Spleen (tissue), 11 donors: ENCODE results near the gene LEMD3. TPM values are rescaled to one million over a fixed set of nuclear protein-coding genes. Genes with fewer than 3 reads are reported as not detected.

Source experiments
- DNase-seq: peaks from one replicate; pipeline ENCODE4 v3.0.0-alpha.2; 2020
- H3K27ac ChIP-seq, 8 donors: fragments of 200-600 bp; sonication (generic) in 7 of 8; 1 replicate in 4 of 8; 2 replicates in 4 of 8; pipeline versions ENCODE4 v1.5.0 to v1.8.0; 2016 to 2021; ENCODE audit warnings: inconsistent platforms in 4 of 8, mild to moderate bottlenecking in 4 of 8, moderate library complexity in 1 of 8
- H3K27me3 ChIP-seq, 7 donors: fragments of 200-600 bp; sonication (generic) in 6 of 7; replicated peaks in 1 of 7; 1 replicate in 4 of 7; 2 replicates in 3 of 7; pipeline versions ENCODE4 v1.5.0 to v1.8.0; 2016 to 2021; ENCODE audit warnings: inconsistent platforms in 3 of 7, mild to moderate bottlenecking in 1 of 7
- H3K36me3 ChIP-seq, 6 donors: fragments of 200-600 bp; sonication (generic) in 5 of 6; 1 replicate in 4 of 6; 2 replicates in 2 of 6; pipeline versions ENCODE4 v1.5.0 to v1.8.0; 2016 to 2021; ENCODE audit warnings: inconsistent platforms in 2 of 6
- H3K4me1 ChIP-seq, 6 donors: fragments of 200-600 bp; sonication (generic) in 5 of 6; 1 replicate in 3 of 6; 2 replicates in 3 of 6; pipeline versions ENCODE4 v1.5.0 to v1.8.0; 2016 to 2021; ENCODE audit warnings: inconsistent platforms in 3 of 6
- H3K4me3 ChIP-seq, 8 donors: fragments of 200-600 bp; sonication (generic) in 7 of 8; 1 replicate in 4 of 8; 2 replicates in 4 of 8; pipeline versions ENCODE4 v1.5.0 to v1.8.0; 2016 to 2021; ENCODE audit warnings: inconsistent platforms in 4 of 8, mild to moderate bottlenecking in 4 of 8, moderate library complexity in 2 of 8
- H3K9me3 ChIP-seq, 8 donors: fragments of 200-600 bp; sonication (generic) in 7 of 8; 1 replicate in 4 of 8; 2 replicates in 4 of 8; pipeline versions ENCODE4 v1.5.0 to v1.8.0; 2016 to 2021; ENCODE audit warnings: inconsistent platforms in 4 of 8
- POLR2A ChIP-seq, 3 donors: fragments of 450-650 bp; IDR thresholded peaks; one replicate each; pipeline ENCODE4 v1.5.1; 2017; ENCODE audit warnings: antibody characterized with exemption in 3 of 3, mild to moderate bottlenecking in 1 of 3
- POLR2AphosphoS5 ChIP-seq, 3 donors: sonication (generic); formaldehyde crosslinking; IDR thresholded peaks; one replicate each; pipeline ENCODE4 v1.5.1; 2017; ENCODE audit warnings: antibody characterized with exemption in 3 of 3
- WGBS, 5 donors: extraction: QIAGEN DNeasy Blood & Tissue Kit in 3 of 5; methylation state at CpG; one replicate each; pipeline versions ENCODE4 v1.1.5 to v1.1.7; 2013 to 2018; 5-methylcytosine and 5-hydroxymethylcytosine counted together
- intact Hi-C: fragments of 100-400 bp; cut with DNase I; formaldehyde crosslinking; loops from one replicate; pipeline ENCODE4 v1.15.0; 2023; ENCODE audit warnings: low total_unique reads
- polyA plus RNA-seq, 3 donors: library from polyadenylated mRNA; stranded (reverse); fragments of 200-250 nt; gene quantifications; one replicate each; pipeline ENCODE4 v1.2.1, GENCODE V29; 2013
- total RNA-seq, 7 donors: library from RNA; depleted of rRNA in 3 of 7; stranded (reverse); fragments of >200 nt in 3 of 7; fragmentation: NEBNext Ultra II Directional in 4 of 7; extraction: Animal tissue kit (Norgen Biotek cat#: 25700) in 4 of 7; gene quantifications; one replicate each; pipeline versions ENCODE4 v1.1.0 to v1.2.1, GENCODE V29; 2016 to 2021
- TF ChIP-seq, protein P1 (sequence below), 11 experiments: fragments of 200-600 bp in 7 of 11; fragments of 450-650 bp in 4 of 11; sonication (generic) in 4 of 11; IDR thresholded peaks in 8 of 11; conservative IDR thresholded peaks in 3 of 11; 1 replicate in 7 of 11; 2 replicates in 4 of 11; pipeline versions ENCODE4 v1.4.0 to v1.8.0; 2016 to 2021; ENCODE audit warnings: antibody characterized with exemption in 11 of 11, inconsistent platforms in 4 of 11, mild to moderate bottlenecking in 1 of 11
- donor health status: healthy with polysubstance abuse.
- donor health status: DM: no; HTN: no; CAD: no; lungs with moderate emphysema.
- donor health status: DM: no; HTN: no; CAD: no.
- donor health status: Bipolar disorder and iron deficiency.
- donor health status: healthy.
- donor health status: DM: no; HTN: no; CAD: no.
- donor health status: DM: yes; HTN: yes; CAD: no.

Gene LEMD3
- total and polyA plus RNA-seq, 10 donors: 9.6 to 58.9 (median 41.1) TPM

DNA sequence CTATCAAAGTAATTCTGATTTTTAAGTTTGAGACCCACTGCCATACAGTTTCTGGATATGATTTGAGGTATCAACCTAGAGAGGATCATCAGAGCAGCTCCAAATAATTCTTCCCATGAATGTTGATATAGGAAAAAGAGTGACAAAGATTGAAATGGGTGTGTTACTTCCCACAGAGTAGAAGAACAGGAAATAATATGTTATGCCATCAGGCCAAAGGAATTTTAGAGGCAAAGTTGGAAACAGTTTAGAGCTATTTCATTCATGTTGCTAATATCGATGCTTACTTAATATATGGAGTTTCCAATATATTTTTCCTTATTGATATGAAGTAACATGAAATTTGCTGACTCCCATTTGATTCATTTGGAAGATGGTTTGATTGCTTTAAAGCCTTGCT is 100.2 kb downstream of the LEMD3 start:
- Histone ChIP-seq H3K27ac (no peak overlapping the region), H3K9me3 (no peaks in the 10 kb centered on the region), H3K36me3 (no peaks in the 10 kb centered on the region), H3K4me1 (no peaks in the 10 kb centered on the region), H3K27me3 (peaks cover 0 to 7% (median 0%) of the 10 kb centered on the region in 7 donors), H3K4me3 (no peak overlapping the region)
- WGBS, 5 donors: 49 to 74% (median 66%) methylated on average over 1 of the region's 1 CpG
- intact Hi-C loops: no loop called here
- no peak for DNase-seq
- TF ChIP-seq POLR2AphosphoS5 (IDR thresholded peaks at IDR 0.05): no peak
- TF ChIP-seq POLR2A (IDR thresholded peaks at IDR 0.05): no peak
- TF ChIP-seq, protein P1, sequence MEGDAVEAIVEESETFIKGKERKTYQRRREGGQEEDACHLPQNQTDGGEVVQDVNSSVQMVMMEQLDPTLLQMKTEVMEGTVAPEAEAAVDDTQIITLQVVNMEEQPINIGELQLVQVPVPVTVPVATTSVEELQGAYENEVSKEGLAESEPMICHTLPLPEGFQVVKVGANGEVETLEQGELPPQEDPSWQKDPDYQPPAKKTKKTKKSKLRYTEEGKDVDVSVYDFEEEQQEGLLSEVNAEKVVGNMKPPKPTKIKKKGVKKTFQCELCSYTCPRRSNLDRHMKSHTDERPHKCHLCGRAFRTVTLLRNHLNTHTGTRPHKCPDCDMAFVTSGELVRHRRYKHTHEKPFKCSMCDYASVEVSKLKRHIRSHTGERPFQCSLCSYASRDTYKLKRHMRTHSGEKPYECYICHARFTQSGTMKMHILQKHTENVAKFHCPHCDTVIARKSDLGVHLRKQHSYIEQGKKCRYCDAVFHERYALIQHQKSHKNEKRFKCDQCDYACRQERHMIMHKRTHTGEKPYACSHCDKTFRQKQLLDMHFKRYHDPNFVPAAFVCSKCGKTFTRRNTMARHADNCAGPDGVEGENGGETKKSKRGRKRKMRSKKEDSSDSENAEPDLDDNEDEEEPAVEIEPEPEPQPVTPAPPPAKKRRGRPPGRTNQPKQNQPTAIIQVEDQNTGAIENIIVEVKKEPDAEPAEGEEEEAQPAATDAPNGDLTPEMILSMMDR (IDR thresholded peaks at IDR 0.05 in 8 of 11, conservative IDR thresholded peaks at IDR 0.05 in 3 of 11): no peak

DNA sequence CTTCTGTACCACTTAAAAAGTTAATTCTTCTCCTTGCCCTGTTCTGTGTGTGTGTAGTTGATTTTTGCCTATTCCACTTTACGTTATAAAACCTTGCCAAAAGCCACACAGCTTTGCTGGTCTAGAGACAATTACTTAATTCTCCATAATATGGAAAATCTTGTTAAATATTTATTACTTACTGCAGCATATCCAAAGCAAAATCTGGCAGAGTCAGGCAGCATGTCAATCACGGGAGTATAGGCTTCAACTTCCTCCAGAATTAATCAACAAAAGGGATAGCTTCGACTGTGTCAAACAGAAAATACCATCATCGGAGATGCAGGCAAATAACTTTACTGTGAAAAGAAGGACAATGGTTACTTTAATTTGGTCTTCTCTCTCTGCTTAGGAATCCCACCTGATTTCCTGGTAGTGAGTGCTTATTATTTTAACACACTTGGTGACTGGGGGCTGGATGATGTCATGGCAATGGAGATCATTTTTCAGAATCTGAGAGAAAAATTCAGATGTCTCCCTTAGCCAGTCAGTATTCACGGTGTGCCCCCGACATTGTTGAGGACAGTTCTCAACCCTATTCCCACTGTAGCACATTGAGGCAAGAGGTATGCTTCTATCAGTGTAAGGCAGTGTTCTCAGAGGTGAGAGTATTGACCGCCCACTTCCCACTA is 105.4 kb downstream of the LEMD3 start:
- intact Hi-C loops: no loop called here
- Histone ChIP-seq H3K9me3 (no peaks in the 10 kb centered on the region), H3K27me3 (peaks cover 0 to 33% (median 11%) of the 10 kb centered on the region in 7 donors), H3K4me3 (no peak overlapping the region), H3K4me1 (peaks cover 0 to 32% (median 17%) of the 10 kb centered on the region in 6 donors), H3K27ac (no peak overlapping the region), H3K36me3 (no peaks in the 10 kb centered on the region)
- TF ChIP-seq POLR2AphosphoS5 (IDR thresholded peaks at IDR 0.05) (no peak), POLR2A (IDR thresholded peaks at IDR 0.05) (no peak)
- TF ChIP-seq, protein P1 (IDR thresholded peaks at IDR 0.05 in 8 of 11, conservative IDR thresholded peaks at IDR 0.05 in 3 of 11): no peak
- WGBS, 5 donors: 87 to 94% (median 88%) methylated on average over 6 to 7 of the region's 7 CpGs
- no peak for DNase-seq

DNA sequence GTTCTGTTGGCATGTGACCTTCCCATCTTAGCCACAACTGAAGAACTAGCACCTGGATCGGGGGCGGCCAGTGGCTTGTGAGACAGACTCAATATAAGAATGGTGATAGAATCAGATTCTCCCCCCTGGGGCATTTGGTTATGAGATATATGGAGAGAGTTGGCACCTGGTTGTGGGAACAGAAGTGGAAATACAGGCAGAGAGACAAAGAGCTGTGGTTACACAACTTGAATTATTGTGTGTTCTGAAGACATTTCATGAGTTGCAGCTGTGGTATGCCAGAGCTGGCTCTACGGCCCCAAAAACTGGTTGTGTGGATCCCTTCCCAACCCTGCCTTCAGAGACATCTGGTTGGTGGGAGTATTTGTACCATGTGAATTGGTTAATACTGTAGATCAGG is 106.2 kb downstream of the LEMD3 start:
- Histone ChIP-seq H3K9me3 (no peaks in the 10 kb centered on the region), H3K27me3 (peaks cover 0 to 42% (median 11%) of the 10 kb centered on the region in 7 donors), H3K27ac (no peak overlapping the region), H3K4me3 (no peak overlapping the region), H3K36me3 (no peaks in the 10 kb centered on the region), H3K4me1 (peaks cover 0 to 38% (median 23%) of the 10 kb centered on the region in 6 donors)
- TF ChIP-seq POLR2AphosphoS5 (IDR thresholded peaks at IDR 0.05): no peak
- TF ChIP-seq POLR2A (IDR thresholded peaks at IDR 0.05): no peak
- TF ChIP-seq, protein P1 (IDR thresholded peaks at IDR 0.05 in 8 of 11, conservative IDR thresholded peaks at IDR 0.05 in 3 of 11): no peak
- no peak for DNase-seq
- intact Hi-C loops: no loop called here
- 63 to 74% (median 71%) methylated on average over 3 of the region's 3 CpGs for WGBS, 5 donors

DNA sequence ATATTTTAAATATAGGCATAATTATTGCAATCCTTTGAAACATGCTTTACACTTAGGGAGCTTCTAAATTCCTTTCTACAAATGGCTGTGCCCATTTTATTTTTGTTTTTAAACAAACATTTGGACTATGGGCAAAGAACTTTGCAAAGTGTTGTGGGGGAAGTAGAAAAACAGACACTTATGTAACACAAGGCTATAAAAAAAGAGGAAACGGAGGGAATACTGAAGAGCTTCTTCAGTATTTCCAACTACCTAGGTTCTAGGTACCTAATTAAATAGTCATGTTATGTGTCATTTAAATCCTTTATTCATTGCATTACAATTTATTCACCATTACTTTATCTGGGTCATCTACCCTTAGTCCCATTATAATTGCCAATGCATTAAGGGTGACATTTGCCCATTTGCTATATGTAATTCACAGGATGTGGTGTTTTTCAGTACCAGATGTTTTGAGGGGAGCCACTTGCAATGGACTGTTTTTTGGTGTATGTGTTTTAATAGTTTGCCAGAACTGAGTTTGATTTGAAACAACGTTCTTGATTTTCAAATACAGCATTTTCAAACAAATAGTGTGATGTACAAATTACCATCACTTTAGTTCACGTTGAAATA is 107.6 kb downstream of the LEMD3 start:
- no peak overlapping the region for H3K4me3 ChIP-seq
- H3K27me3 ChIP-seq: peaks cover 0 to 43% (median 11%) of the 10 kb centered on the region in 7 donors
- peaks cover 0 to 52% (median 23%) of the 10 kb centered on the region in 6 donors for H3K4me1 ChIP-seq
- TF ChIP-seq, protein P1 (IDR thresholded peaks at IDR 0.05 in 8 of 11, conservative IDR thresholded peaks at IDR 0.05 in 3 of 11): no peak
- TF ChIP-seq POLR2A (IDR thresholded peaks at IDR 0.05) (no peak), POLR2AphosphoS5 (IDR thresholded peaks at IDR 0.05) (no peak)
- WGBS, 5 donors: 37 to 54% (median 44%) methylated on average over 3 of the region's 3 CpGs
- no peak for DNase-seq
- H3K9me3 ChIP-seq: no peaks in the 10 kb centered on the region
- H3K36me3 ChIP-seq: no peaks in the 10 kb centered on the region
- intact Hi-C loops: no loop called here
- no peak overlapping the region for H3K27ac ChIP-seq
